Effector CD8-positive, alpha-beta T cell (primary cell): ENCODE data around the gene GNS.
A peak's percentile ranks its signal among the peaks of the same experiment; 100 is the strongest.

ENCODE experiments used
- DNase-seq: peaks from one replicate; lab custom pipeline; 2025; lab: John Stamatoyannopoulos, UW

The GNS gene

GRCh38 chr12:64674367-64674922 is 84.8 kb downstream of the GNS start:
- no peak for DNase-seq

GRCh38 chr12:64673490-64674169 is 85.6 kb downstream of the GNS start:
- no peak for DNase-seq

- peak; percentile 25 for DNase-seq
Observed at GRCh38 chr12:64672925-64673409, 86.2 kb downstream of the GNS start.

- DNase-seq, result no peak
Observed at GRCh38 chr12:64671681-64672080, 87.5 kb downstream of the GNS start.

- no peak for DNase-seq
Observed at GRCh38 chr12:64670919-64671639, 88.1 kb downstream of the GNS start.

- DNase-seq, result no peak
Observed at GRCh38 chr12:64670019-64670418, 89.2 kb downstream of the GNS start.

GRCh38 chr12:64669270-64669842 is 89.8 kb downstream of the GNS start:
- DNase-seq, result peak; percentile 19

GRCh38 chr12:64667793-64668192 is 91.4 kb downstream of the GNS start:
- no peak for DNase-seq

- DNase-seq, result no peak
Observed at GRCh38 chr12:64666054-64666914, 92.9 kb downstream of the GNS start.

- DNase-seq, result peak; percentile 40
Observed at GRCh38 chr12:64665514-64665913, 93.7 kb downstream of the GNS start.
